Sigmoid colon (tissue), 4 donors: Measurements from ENCODE around the gene GMEB2.

ENCODE experiments used
- EP300 ChIP-seq, 4 donors: sonication (generic); formaldehyde crosslinking; IDR thresholded peaks; one replicate each; pipeline ENCODE4 v1.6.1; 2017; ENCODE audit warnings: antibody characterized with exemption in 4 of 4
- POLR2A ChIP-seq, 2 donors: fragments of 450-650 bp; IDR thresholded peaks; one replicate each; pipeline ENCODE4 v1.6.1; 2016; ENCODE audit warnings: antibody characterized with exemption in 2 of 2, mild to moderate bottlenecking in 2 of 2, moderate library complexity in 2 of 2
- POLR2AphosphoS5 ChIP-seq, 4 donors: sonication (generic); formaldehyde crosslinking; IDR thresholded peaks; one replicate each; pipeline ENCODE4 v1.6.1; 2017; ENCODE audit warnings: antibody characterized with exemption in 4 of 4
- TF ChIP-seq, protein P1 (sequence below), 4 experiments: fragments of 450-650 bp in 3 of 4; fragments of 200-600 bp in 1 of 4; IDR thresholded peaks; one replicate each; pipeline ENCODE4 v1.5.1; 2016 to 2019; ENCODE audit warnings: antibody characterized with exemption in 4 of 4, mild to moderate bottlenecking in 3 of 4, moderate library complexity in 2 of 4

DNA sequence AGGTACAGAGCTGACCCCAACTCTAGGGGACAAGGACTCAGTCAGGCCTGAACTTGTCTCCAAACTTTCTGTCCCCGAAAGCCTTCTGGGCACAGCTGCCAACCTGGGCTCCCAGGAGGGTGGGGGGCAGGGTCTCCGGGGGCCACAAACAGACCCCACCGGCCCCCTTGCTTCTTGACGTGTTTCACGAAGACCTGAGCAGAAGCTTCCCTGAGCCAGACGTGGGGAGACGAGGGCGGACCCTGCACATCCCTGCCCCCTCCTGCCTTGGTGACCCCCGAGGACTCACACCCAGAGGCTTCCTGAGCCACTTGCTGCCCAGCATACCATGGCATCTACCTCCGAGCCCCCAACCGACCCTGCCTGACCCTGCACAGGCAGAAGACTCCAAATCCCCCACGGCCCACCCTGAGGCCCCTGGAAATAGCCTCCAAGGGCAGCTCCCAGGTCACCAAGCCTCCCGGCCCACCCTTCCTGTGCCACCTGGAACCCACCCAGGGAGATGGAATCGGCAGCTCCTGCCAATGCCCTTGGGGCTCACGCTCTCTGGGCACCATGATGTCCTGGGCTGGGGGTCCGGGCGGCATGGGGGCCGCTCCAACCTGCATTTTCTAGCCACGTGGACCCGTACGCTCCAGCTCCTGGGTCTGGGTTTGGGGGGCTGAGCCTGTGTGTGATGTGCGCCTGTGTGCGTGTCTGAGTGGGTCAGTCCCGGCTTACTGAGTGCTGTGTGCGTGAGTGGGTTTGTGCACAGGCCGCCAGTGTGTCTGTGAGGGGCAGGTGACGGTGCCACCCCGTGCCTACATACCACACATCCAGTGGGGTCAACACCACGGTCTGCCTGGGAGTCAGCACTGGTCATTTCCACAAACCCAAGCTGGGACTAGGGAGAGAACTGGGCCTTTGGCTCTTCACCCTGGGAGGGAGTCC, 87.2 kb downstream of the GMEB2 start:
- TF ChIP-seq POLR2AphosphoS5 (IDR thresholded peaks at IDR 0.05), result no peak
- TF ChIP-seq, protein P1, sequence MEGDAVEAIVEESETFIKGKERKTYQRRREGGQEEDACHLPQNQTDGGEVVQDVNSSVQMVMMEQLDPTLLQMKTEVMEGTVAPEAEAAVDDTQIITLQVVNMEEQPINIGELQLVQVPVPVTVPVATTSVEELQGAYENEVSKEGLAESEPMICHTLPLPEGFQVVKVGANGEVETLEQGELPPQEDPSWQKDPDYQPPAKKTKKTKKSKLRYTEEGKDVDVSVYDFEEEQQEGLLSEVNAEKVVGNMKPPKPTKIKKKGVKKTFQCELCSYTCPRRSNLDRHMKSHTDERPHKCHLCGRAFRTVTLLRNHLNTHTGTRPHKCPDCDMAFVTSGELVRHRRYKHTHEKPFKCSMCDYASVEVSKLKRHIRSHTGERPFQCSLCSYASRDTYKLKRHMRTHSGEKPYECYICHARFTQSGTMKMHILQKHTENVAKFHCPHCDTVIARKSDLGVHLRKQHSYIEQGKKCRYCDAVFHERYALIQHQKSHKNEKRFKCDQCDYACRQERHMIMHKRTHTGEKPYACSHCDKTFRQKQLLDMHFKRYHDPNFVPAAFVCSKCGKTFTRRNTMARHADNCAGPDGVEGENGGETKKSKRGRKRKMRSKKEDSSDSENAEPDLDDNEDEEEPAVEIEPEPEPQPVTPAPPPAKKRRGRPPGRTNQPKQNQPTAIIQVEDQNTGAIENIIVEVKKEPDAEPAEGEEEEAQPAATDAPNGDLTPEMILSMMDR (IDR thresholded peaks at IDR 0.05), result no peak
- no peak for TF ChIP-seq POLR2A (IDR thresholded peaks at IDR 0.05)
- no peak for TF ChIP-seq EP300 (IDR thresholded peaks at IDR 0.05)
